HG03139 (cell line): Measurements from ENCODE around the gene ARTN.

Source experiments
- ATAC-seq: cut with Tn5 transposase; IDR thresholded peaks from one replicate; pipeline ENCODE4 v1.9.1; 2021; ENCODE audit not compliant: unreplicated experiment

Gene ARTN

GRCh38 chr1:43921022-43921421, 12.6 kb upstream of the ARTN start:
- ATAC-seq = no peak

- ATAC-seq = no peak
These were observed 9.1 kb upstream of the ARTN start for GRCh38 chr1:43924516-43924915.

DNA sequence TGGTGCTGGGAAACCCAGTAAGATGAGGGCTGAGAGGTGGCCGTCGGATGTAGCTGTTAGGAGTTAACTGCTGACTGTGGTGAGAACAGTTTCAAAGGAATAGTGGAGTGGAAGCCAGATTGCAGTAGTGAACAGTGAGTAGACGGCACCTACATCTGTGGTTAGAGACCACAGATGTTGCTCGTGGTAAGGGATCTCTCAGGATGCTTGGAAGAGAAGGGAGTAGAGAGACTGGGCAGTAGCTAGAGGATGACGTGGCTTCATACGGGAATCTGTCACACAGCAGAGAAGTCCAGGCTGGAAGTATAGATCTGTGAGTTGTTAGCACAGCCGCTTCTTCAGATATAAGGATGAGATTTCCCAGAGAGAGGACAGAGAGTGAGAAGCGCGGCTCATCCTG, 7.8 kb upstream of the ARTN start:
- no peak for ATAC-seq

DNA sequence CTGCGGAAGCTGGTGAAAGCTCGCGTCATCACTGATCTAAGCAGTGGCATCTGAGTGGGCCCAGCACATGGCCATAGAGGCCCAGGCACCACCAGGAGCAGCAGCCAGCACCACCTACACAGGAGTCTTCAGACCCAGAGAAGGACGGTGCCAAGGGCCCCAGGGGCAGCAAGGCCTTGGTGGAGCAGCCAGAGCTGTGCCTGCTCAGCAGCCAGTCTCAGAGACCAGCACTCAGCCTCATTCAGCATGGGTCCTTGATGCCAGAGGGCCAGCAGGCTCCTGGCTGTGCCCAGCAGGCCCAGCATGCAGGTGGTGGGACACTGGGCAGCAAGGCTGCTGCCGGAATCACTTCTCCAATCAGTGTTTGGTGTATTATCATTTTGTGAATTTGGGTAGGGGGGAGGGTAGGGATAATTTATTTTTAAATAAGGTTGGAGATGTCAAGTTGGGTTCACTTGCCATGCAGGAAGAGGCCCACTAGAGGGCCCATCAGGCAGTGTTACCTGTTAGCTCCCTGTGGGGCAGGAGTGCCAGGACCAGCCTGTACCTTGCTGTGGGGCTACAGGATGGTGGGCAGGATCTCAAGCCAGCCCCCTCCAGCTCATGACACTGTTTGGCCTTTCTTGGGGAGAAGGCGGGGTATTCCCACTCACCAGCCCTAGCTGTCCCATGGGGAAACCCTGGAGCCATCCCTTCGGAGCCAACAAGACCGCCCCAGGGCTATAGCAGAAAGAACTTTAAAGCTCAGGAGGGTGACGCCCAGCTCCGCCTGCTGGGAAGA, 3.2 kb upstream of the ARTN start:
- no peak for ATAC-seq

- ATAC-seq = no peak
These were observed 2.7 kb upstream of the ARTN start for GRCh38 chr1:43930949-43931275.

- ATAC-seq = no peak
These were observed 1.6 kb upstream of the ARTN start for GRCh38 chr1:43931711-43932660.

GRCh38 chr1:43932786-43933385, 715 bp upstream of the ARTN start:
- no peak for ATAC-seq

DNA sequence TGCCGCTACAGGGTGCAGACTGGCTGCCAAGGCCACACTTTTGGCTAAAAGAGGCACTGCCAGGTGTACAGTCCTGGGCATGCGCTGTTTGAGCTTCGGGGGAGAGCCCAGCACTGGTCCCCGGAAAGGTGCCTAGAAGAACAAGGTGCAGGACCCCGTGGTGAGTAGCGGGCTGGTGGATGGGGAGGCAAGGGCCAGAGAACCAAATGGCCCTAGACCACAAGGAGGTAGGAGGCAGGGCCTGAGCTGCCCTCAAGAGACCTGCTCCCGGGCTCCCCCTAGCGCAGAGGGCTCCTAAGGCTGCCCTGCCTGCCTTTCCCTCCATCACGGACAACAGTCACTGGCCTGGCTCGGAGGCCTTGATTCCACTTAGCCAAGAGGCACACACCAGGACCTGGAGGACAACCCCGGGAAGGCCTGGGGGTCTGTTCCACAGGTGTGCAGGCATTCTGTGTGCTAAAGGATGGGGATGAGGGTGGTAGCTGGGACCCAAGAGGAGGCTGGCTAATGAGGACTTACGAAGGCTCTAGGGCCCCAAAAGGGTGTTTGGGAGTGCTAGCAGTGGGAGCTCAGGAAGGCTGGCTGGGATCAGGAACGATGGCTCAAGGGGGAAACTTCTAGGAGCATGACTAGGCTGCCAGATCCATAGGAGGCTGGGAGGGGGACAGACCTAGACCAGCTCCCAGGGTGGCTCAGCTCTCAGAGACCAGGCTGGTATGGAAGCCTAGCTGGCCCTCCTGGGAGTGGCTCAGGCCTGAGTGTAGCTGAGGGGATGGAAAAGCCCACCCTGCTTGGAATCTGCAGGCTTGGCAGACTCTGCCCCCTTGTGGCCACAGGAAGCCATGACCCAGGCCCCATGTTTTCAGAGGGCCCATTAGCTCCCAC, 742 bp downstream of the ARTN start:
- ATAC-seq = no peak

- ATAC-seq = no peak
These were observed 1.4 kb downstream of the ARTN start for GRCh38 chr1:43934986-43935324.

DNA sequence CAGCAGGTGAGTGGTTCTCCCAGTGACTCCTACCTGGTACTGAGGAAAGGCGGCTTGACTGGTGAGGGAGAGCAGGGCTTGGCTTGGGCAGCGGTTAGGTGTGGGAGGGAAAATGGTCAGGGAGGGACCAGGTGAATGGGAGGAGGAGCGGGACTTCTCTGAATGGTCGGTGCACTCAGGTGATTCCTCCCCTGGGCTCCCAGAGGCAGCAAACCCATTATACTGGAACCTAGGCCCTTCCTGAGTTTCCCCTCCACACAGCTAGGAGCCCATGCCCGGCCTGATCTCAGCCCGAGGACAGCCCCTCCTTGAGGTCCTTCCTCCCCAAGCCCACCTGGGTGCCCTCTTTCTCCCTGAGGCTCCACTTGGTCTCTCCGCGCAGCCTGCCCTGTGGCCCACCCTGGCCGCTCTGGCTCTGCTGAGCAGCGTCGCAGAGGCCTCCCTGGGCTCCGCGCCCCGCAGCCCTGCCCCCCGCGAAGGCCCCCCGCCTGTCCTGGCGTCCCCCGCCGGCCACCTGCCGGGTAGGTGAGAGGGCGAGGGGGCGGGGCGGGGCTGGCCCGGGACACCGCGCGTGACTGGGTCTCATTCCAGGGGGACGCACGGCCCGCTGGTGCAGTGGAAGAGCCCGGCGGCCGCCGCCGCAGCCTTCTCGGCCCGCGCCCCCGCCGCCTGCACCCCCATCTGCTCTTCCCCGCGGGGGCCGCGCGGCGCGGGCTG, 2.3 kb downstream of the ARTN start:
- ATAC-seq = no peak

DNA sequence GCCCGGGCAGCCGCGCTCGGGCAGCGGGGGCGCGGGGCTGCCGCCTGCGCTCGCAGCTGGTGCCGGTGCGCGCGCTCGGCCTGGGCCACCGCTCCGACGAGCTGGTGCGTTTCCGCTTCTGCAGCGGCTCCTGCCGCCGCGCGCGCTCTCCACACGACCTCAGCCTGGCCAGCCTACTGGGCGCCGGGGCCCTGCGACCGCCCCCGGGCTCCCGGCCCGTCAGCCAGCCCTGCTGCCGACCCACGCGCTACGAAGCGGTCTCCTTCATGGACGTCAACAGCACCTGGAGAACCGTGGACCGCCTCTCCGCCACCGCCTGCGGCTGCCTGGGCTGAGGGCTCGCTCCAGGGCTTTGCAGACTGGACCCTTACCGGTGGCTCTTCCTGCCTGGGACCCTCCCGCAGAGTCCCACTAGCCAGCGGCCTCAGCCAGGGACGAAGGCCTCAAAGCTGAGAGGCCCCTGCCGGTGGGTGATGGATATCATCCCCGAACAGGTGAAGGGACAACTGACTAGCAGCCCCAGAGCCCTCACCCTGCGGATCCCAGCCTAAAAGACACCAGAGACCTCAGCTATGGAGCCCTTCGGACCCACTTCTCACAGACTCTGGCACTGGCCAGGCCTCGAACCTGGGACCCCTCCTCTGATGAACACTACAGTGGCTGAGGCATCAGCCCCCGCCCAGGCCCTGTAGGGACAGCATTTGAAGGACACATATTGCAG, 3.0 kb downstream of the ARTN start:
- ATAC-seq = no peak

- ATAC-seq = no peak
These were observed 3.7 kb downstream of the ARTN start for GRCh38 chr1:43937179-43937865.

GRCh38 chr1:43938383-43938782, 4.8 kb downstream of the ARTN start:
- no peak for ATAC-seq

DNA sequence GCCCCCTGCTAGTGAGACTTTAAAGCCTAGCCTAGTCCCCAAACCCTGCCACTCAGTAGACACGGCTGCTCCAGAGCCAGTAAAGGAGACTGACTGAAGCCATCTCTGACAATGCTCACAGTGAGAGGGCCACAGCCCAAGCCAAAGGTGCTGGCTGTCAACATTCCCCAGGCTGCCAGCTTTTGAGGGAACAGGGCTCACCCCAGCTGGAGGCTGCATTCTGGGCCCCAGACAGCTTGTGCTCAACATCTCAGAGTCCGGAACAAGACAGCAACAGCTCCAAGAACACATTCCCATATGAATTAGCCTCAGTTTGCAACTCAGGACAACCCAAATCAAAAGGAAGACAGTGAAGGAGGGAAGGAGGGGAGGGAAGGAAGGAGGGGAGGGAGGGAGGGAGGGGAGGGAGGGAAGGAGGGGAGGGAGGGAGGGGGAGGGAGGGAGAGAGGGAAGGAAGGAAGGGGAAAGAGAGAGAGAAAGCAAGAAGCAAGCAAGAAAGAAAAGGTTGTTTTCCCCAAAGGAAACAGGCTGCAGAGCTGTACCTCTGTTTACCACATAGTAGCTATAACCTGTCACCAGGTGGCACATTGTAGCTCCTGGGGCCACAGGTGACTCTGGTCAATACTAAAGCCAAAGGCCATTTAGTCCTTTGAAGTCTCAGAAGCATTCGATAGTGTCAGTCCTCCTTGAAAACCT, 5.4 kb downstream of the ARTN start:
- no peak for ATAC-seq

GRCh38 chr1:43942411-43942810, 8.8 kb downstream of the ARTN start:
- ATAC-seq = no peak

DNA sequence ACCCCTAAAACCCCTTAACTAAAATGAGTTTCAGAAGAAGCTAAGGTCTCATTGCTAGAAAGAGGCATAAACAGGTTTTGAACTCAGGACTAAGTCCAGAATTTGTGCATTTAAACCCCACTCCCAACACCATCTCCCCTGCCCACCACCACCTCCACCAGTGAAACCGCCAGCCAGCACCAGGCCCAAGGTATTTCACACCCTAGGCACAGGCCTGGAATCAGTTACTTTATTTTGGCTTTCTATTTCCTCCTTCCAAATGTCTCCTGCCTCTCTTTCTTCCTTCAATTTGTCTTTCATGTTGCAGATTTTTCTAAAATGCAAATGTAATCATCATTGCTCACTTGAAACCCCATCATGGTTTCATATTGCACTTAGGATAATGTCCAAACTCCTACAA, 11.3 kb downstream of the ARTN start:
- ATAC-seq = no peak

DNA sequence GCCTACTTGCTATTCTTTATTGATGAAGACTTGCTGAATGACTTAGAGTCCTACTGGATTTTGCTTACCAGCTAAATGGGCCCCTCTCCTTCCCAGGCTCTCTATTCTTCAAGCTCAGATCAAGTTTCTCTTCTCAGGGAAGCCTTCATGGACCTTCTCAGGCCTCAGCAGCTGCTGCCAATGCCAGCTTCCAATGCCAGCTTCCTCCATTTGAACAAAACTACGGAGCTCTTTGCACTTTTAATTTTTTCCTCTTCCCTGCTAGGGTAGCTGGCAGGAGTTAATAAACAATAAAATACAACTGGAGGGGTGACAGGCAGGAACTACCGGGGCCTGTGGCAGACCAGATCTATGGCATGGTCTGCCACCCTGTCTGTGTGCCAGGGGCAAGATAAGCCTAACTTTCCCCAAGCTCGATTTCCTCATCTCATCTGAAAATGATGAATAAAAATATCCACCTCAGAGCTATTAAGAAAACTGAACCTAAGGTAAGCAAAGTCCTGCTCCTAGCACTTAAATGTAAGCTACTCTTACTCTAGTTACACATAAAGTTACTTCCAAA, 12.2 kb downstream of the ARTN start:
- ATAC-seq = no peak
